Amniotic epithelial cell (primary cell): ENCODE results near the gene TBC1D3.
"Not testable (repeated sequence)": the region's sequence is repeated elsewhere in the genome, so short reads cannot be mapped to it uniquely, and the experiment has no call there.

ENCODE experiments used
- DNase-seq: peaks from one replicate; pipeline ENCODE4 v3.0.0-alpha.2; 2010; ENCODE audit warnings: low read depth

TBC1D3 gene

GRCh38 chr17:38192455-38192854 lies at the start of gene TBC1D3:
TBC1D3 (minus strand) TSS chr17:38192555; CDS start chr17:38191029, 1,526 bp downstream.
- DNase-seq: not testable (repeated sequence)

- DNase-seq: not testable (repeated sequence)
Observed at GRCh38 chr17:38232790-38233189, 40.4 kb upstream of the TBC1D3 start.

- not testable (repeated sequence) for DNase-seq
Observed at GRCh38 chr17:38225844-38226495, 33.6 kb upstream of the TBC1D3 start.

GRCh38 chr17:38220867-38221266 lies 28.5 kb upstream of the TBC1D3 start:
- DNase-seq: not testable (repeated sequence)

- DNase-seq: not testable (repeated sequence)
Observed at GRCh38 chr17:38200271-38200670, 7.9 kb upstream of the TBC1D3 start.

GRCh38 chr17:38134860-38135259 lies 57.5 kb downstream of the TBC1D3 start:
- DNase-seq: not testable (repeated sequence)
